ENCODE measurements around the gene CD209.

Gene CD209

GRCh38 chr19:7763696-7764095 lies 16.4 kb upstream of the CD209 start:
- TF ChIP-seq, protein P1, sequence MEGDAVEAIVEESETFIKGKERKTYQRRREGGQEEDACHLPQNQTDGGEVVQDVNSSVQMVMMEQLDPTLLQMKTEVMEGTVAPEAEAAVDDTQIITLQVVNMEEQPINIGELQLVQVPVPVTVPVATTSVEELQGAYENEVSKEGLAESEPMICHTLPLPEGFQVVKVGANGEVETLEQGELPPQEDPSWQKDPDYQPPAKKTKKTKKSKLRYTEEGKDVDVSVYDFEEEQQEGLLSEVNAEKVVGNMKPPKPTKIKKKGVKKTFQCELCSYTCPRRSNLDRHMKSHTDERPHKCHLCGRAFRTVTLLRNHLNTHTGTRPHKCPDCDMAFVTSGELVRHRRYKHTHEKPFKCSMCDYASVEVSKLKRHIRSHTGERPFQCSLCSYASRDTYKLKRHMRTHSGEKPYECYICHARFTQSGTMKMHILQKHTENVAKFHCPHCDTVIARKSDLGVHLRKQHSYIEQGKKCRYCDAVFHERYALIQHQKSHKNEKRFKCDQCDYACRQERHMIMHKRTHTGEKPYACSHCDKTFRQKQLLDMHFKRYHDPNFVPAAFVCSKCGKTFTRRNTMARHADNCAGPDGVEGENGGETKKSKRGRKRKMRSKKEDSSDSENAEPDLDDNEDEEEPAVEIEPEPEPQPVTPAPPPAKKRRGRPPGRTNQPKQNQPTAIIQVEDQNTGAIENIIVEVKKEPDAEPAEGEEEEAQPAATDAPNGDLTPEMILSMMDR (IDR thresholded peaks at IDR 0.05; ENCODE audit: low read depth, low read length), result no peak

GRCh38 chr19:7762719-7763293 lies 15.5 kb upstream of the CD209 start, which contains the start of gene CLEC4M:
Gene CLEC4M (plus strand): TSS chr19:7763243. CDS start chr19:7763267, 24 bp downstream.
- no peak for DNase-seq
- H3K4me3 ChIP-seq (ENCODE audit: low read depth, low read length), result no peak within 1 kb of the TSS
- H3K36me3 ChIP-seq, result no peaks in the 10 kb centered on the region
- TF ChIP-seq, protein P1 (IDR thresholded peaks at IDR 0.05; ENCODE audit: low read depth, low read length), result no peak
- H3K27ac ChIP-seq, result no peak within 1 kb of the TSS
- H3K9me3 ChIP-seq (ENCODE audit: severe bottlenecking), result peaks cover 26% of the 10 kb centered on the region
- H3K27me3 ChIP-seq (ENCODE audit: insufficient read depth, low read depth, severe bottlenecking), result no peaks in the 10 kb centered on the region

More at GRCh38 chr19:7763696-7764095, 16.4 kb upstream of the CD209 start:
- Histone ChIP-seq H3K27ac (no peak overlapping the region), H3K36me3 (no peaks in the 10 kb centered on the region), H3K27me3 (ENCODE audit: insufficient read depth, low read depth, severe bottlenecking) (no peaks in the 10 kb centered on the region), H3K4me3 (ENCODE audit: low read depth, low read length) (no peak overlapping the region), H3K9me3 (ENCODE audit: severe bottlenecking) (peaks cover 17% of the 10 kb centered on the region)
- no peak for DNase-seq

GRCh38 chr19:7759156-7759555 lies 11.8 kb upstream of the CD209 start:
- no peak overlapping the region for H3K27ac ChIP-seq
- H3K9me3 ChIP-seq (ENCODE audit: severe bottlenecking), result peaks cover 44% of the 10 kb centered on the region
- H3K36me3 ChIP-seq, result no peaks in the 10 kb centered on the region
- TF ChIP-seq, protein P1 (IDR thresholded peaks at IDR 0.05; ENCODE audit: low read depth, low read length), result no peak
- no peak for DNase-seq
- no peak overlapping the region for H3K4me3 ChIP-seq (ENCODE audit: low read depth, low read length)
- no peaks in the 10 kb centered on the region for H3K27me3 ChIP-seq (ENCODE audit: insufficient read depth, low read depth, severe bottlenecking)

DNA sequence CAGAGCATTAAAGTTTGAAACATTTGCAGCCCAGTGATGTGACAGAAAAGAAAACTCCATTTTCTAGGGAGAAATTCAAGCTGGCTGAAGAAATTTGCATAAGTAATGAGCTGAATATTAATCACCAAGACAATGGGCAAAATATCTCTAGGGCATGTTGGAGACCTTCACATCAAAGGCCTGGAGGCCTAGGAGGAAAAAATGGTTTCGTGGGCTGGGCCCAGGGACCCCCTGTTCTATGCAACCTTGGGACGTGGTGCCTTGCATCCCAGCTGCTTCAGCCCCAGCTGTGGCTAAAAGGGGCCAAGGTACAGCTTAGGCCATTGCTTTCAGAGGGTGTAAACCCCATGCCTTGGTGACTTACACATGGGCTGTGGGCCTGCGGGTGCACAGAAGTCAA lies 10.0 kb upstream of the CD209 start:
- DNase-seq, result no peak
- Histone ChIP-seq H3K27ac (no peak overlapping the region), H3K27me3 (ENCODE audit: insufficient read depth, low read depth, severe bottlenecking) (no peaks in the 10 kb centered on the region), H3K4me3 (ENCODE audit: low read depth, low read length) (no peak overlapping the region), H3K9me3 (ENCODE audit: severe bottlenecking) (peaks cover 44% of the 10 kb centered on the region), H3K36me3 (no peaks in the 10 kb centered on the region)
- TF ChIP-seq, protein P1 (IDR thresholded peaks at IDR 0.05; ENCODE audit: low read depth, low read length), result no peak

- no peak overlapping the region for H3K27ac ChIP-seq
- DNase-seq, result no peak
- H3K36me3 ChIP-seq, result no peaks in the 10 kb centered on the region
- peaks cover 44% of the 10 kb centered on the region for H3K9me3 ChIP-seq (ENCODE audit: severe bottlenecking)
- no peaks in the 10 kb centered on the region for H3K27me3 ChIP-seq (ENCODE audit: insufficient read depth, low read depth, severe bottlenecking)
- TF ChIP-seq, protein P1 (IDR thresholded peaks at IDR 0.05; ENCODE audit: low read depth, low read length), result no peak
- H3K4me3 ChIP-seq (ENCODE audit: low read depth, low read length), result no peak overlapping the region
These were observed 8.9 kb upstream of the CD209 start for GRCh38 chr19:7756258-7756657.

Measured in WERI-Rb-1 (cell line).